K562 (cell line): ENCODE measurements around the gene MEST. TPM values are rescaled to one million over a fixed set of nuclear protein-coding genes. Genes with fewer than 3 reads are reported as not detected.

Source experiments
- CXXC5 ChIP-seq: fragments of 250-450 bp; sonication (Bioruptor Pico); IDR thresholded peaks from 2 replicates; pipeline ENCODE4 v1.8.0; 2022; ENCODE audit warnings: inconsistent platforms, mild to moderate bottlenecking, moderate library complexity
- GTF2A2 ChIP-seq: IDR thresholded peaks from 2 replicates; pipeline ENCODE4 v1.6.1; 2016; ENCODE audit warnings: mild to moderate bottlenecking, missing genetic modification characterization, missing compliant biosample characterization
- HNRNPL ChIP-seq: fragments of 200-400 bp; formaldehyde crosslinking; IDR thresholded peaks from 2 replicates; pipeline ENCODE4 v1.6.1; 2017; ENCODE audit warnings: low read depth, mild to moderate bottlenecking, low read length
- IFI16 ChIP-seq: fragments of 250-450 bp; sonication (Bioruptor Pico); IDR thresholded peaks from 2 replicates; pipeline ENCODE4 v2.1.2; 2022; ENCODE audit warnings: mild to moderate bottlenecking, inconsistent platforms
- MYC ChIP-seq, 2 experiments: fragments of 250-450 bp in 1 of 2; sonication (Bioruptor Pico) in 1 of 2; IDR thresholded peaks; 2 replicates each; pipeline versions ENCODE4 v1.5.1 to v1.6.1; 2012 to 2021; ENCODE audit warnings: low read depth in 2 of 2, borderline replicate concordance in 1 of 2, improper control_type of control experiment in 1 of 2, low read length in 1 of 2, mild to moderate bottlenecking in 1 of 2, moderate library complexity in 1 of 2
- NR2C1 ChIP-seq, 2 experiments: fragments of 450-650 bp; IDR thresholded peaks; 2 replicates each; pipeline ENCODE4 v1.6.1; 2017; ENCODE audit warnings: mild to moderate bottlenecking in 2 of 2, antibody characterized with exemption in 1 of 2, inconsistent platforms in 1 of 2, missing compliant biosample characterization in 1 of 2, missing genetic modification characterization in 1 of 2
- NR2C2 ChIP-seq, 2 experiments: fragments of 200-800 bp in 1 of 2; sonication (Bioruptor generic) in 1 of 2; sonication (generic) in 1 of 2; formaldehyde crosslinking in 1 of 2; IDR thresholded peaks; 2 replicates each; pipeline versions ENCODE4 v1.6.1 to v1.8.0; 2016 to 2022; ENCODE audit warnings: mild to moderate bottlenecking in 1 of 2, missing compliant biosample characterization in 1 of 2, missing genetic modification characterization in 1 of 2, missing genetic modification reagents in 1 of 2
- REST ChIP-seq, 2 experiments: fragments of 450-650 bp; formaldehyde crosslinking in 1 of 2; IDR thresholded peaks; 2 replicates each; pipeline versions ENCODE4 v1.4.0 to v1.6.1; 2014 to 2020; ENCODE audit warnings: mild to moderate bottlenecking in 2 of 2, borderline replicate concordance in 1 of 2, low read depth in 1 of 2
- SP2 ChIP-seq: IDR thresholded peaks from 2 replicates; pipeline ENCODE4 v1.6.1; 2011; ENCODE audit warnings: mild to moderate bottlenecking, low read depth, low read length, moderate library complexity; ENCODE audit not compliant: poor library complexity, severe bottlenecking; ENCODE audit errors: extremely low read depth
- ZNF165 ChIP-seq: fragments of 250-450 bp; sonication (Bioruptor Pico); IDR thresholded peaks from 2 replicates; pipeline ENCODE4 v1.4.0; 2020; ENCODE audit warnings: borderline replicate concordance
- ZNF592 ChIP-seq: fragments of 450-650 bp; IDR thresholded peaks from 2 replicates; pipeline ENCODE4 v1.6.1; 2017; ENCODE audit warnings: antibody characterized with exemption, mild to moderate bottlenecking
- ZNF668 ChIP-seq: fragments of 250-450 bp; sonication (Bioruptor Pico); IDR thresholded peaks from 2 replicates; pipeline ENCODE4 v1.8.0; 2022; ENCODE audit warnings: mild to moderate bottlenecking, inconsistent platforms
- polyA plus RNA-seq, 8 experiments: library from polyadenylated mRNA; depleted of rRNA in 4 of 8; stranded (reverse) in 5 of 8; unstranded in 3 of 8; fragments of >200 nt; fragmentation: Nextera tagmentation in 2 of 8; fragmentation: Illumina TruSeq in 1 of 8; extraction: Ambion mirVana in 2 of 8; extraction: Trizol in 1 of 8; gene quantifications; 2 replicates each; pipeline versions ENCODE4 v1.2.1 to v1.2.3, GENCODE V29; 2011 to 2014; ENCODE audit warnings: inconsistent platforms in 1 of 8, missing spikeins in 1 of 8
- total RNA-seq, 7 experiments: library from RNA; depleted of rRNA in 6 of 7; stranded (reverse); fragments of >200 nt in 6 of 7; fragmentation: Illumina TruSeq in 2 of 7; extraction: Trizol in 2 of 7; gene quantifications; 2 replicates each; pipeline versions ENCODE4 v1.2.1 to v1.2.3, GENCODE V29; 2011 to 2021; ENCODE audit warnings: low replicate concordance in 1 of 7

MEST gene
- total and polyA plus RNA-seq, 9 of the 15 experiments (the other 6 are each of a cell fraction or from before 2014, with no cell fraction given): 0.04 to 0.74 (median 0.36) TPM; not detected in 1

GRCh38 chr7:130486114-130486953 lies 5.6 kb upstream of the MEST start (continued):
- TF ChIP-seq ZNF592 (no peak), HNRNPL (no peak), CXXC5 (CRISPR knock-in tag) (no peak), IFI16 (CRISPR knock-in tag) (no peak), MYC (IDR thresholded peaks at IDR 0.05; ENCODE audit: low read depth, low read length) (peak; percentile 53), MYC (CRISPR knock-in tag; IDR thresholded peaks at IDR 0.05; ENCODE audit: borderline replicate concordance, low read depth) (no peak), ZNF668 (no peak), GTF2A2 (tag) (no peak), NR2C1 (IDR thresholded peaks at IDR 0.05) (no peak), NR2C1 (tag; IDR thresholded peaks at IDR 0.05) (no peak), REST (IDR thresholded peaks at IDR 0.05; ENCODE audit: borderline replicate concordance) (peak; percentile 35; the same call in 1 of the 2 replicates), REST (CRISPR knock-in tag; IDR thresholded peaks at IDR 0.05; ENCODE audit: low read depth) (no peak), NR2C2 (CRISPR knock-in tag; IDR thresholded peaks at IDR 0.05) (peak; percentile 23; the same call in 1 of the 2 replicates), NR2C2 (tag; IDR thresholded peaks at IDR 0.05) (no peak), ZNF165 (no peak), SP2 (no peak)
